Measurements from ENCODE around the gene DLGAP1. TPM values are rescaled to one million over a fixed set of nuclear protein-coding genes. Genes with fewer than 3 reads are reported as not detected.

The DLGAP1 gene
- total and polyA plus RNA-seq, 2 of the 13 experiments (the other 11 are each of a cell fraction or from before 2014, with no cell fraction given): 0.01 TPM; not detected in 1

- no peak for TF ChIP-seq AGO2 (optimal IDR thresholded peaks at IDR 0.05; ENCODE audit: low read depth, low read length)
- no peak for TF ChIP-seq ZKSCAN5 (CRISPR knock-in tag; IDR thresholded peaks at IDR 0.05)
- TF ChIP-seq CREB1 (IDR thresholded peaks at IDR 0.05): no peak
- 0 out of 2 replicates have a peak, but pooled peaks have one; percentile 37 for TF ChIP-seq CREB1 (CRISPR knock-in tag; IDR thresholded peaks at IDR 0.05)
- TF ChIP-seq ZNF558 (CRISPR knock-in tag; IDR thresholded peaks at IDR 0.05; ENCODE audit: borderline replicate concordance): no peak
- no peak for TF ChIP-seq PLRG1 (conservative IDR thresholded peaks at IDR 0.05)
- TF ChIP-seq SRSF9 (IDR thresholded peaks at IDR 0.05; ENCODE audit: borderline replicate concordance, insufficient read depth, low read depth, low read length, poor library complexity, severe bottlenecking): no peak
- no peak for TF ChIP-seq ZNF790 (CRISPR knock-in tag; IDR thresholded peaks at IDR 0.05; ENCODE audit: borderline replicate concordance)
- no peak for TF ChIP-seq TGIF2 (CRISPR knock-in tag; IDR thresholded peaks at IDR 0.05)
- TF ChIP-seq HNF1A (IDR thresholded peaks at IDR 0.05; ENCODE audit: low read depth): no peak
- TF ChIP-seq HNF1A (CRISPR knock-in tag; IDR thresholded peaks at IDR 0.05; ENCODE audit: borderline replicate concordance): no peak
- TF ChIP-seq SP140L (CRISPR knock-in tag; IDR thresholded peaks at IDR 0.05; ENCODE audit: borderline replicate concordance): no peak
- no peak for TF ChIP-seq ZNF543 (CRISPR knock-in tag; IDR thresholded peaks at IDR 0.05)
- TF ChIP-seq MEIS2 (CRISPR knock-in tag; IDR thresholded peaks at IDR 0.05): no peak
- TF ChIP-seq GRHL1 (CRISPR knock-in tag; conservative IDR thresholded peaks at IDR 0.05): no peak
- TF ChIP-seq MBNL3 (CRISPR knock-in tag; conservative IDR thresholded peaks at IDR 0.05): no peak
- peak; percentile 41; the same call in 1 of the 2 replicates for TF ChIP-seq HMG20B (CRISPR knock-in tag; conservative IDR thresholded peaks at IDR 0.05)
- no peak for TF ChIP-seq NFKB2 (CRISPR knock-in tag; IDR thresholded peaks at IDR 0.05; ENCODE audit: borderline replicate concordance)
- TF ChIP-seq ZNF607 (CRISPR knock-in tag; IDR thresholded peaks at IDR 0.05; ENCODE audit: borderline replicate concordance): no peak
- no peak for TF ChIP-seq PRMT3 (CRISPR knock-in tag; IDR thresholded peaks at IDR 0.05; ENCODE audit: borderline replicate concordance, low read depth)
- no peak for TF ChIP-seq ZNF292 (CRISPR knock-in tag; IDR thresholded peaks at IDR 0.05; ENCODE audit: borderline replicate concordance, low read depth)
- TF ChIP-seq ZNF136 (CRISPR knock-in tag; IDR thresholded peaks at IDR 0.05; ENCODE audit: low read depth): no peak
- TF ChIP-seq ZNF20 (CRISPR knock-in tag; IDR thresholded peaks at IDR 0.05): no peak
- TF ChIP-seq NFIB (CRISPR knock-in tag; IDR thresholded peaks at IDR 0.05; ENCODE audit: borderline replicate concordance): no peak
These were observed 802.5 kb downstream of the DLGAP1 start (continued) for GRCh38 chr18:3652380-3653262.

All from HepG2 (cell line).